HUES64 (cell line): Measurements from ENCODE around the gene SH2D5.
"Not testable (repeated sequence)": the region's sequence is repeated elsewhere in the genome, so short reads cannot be mapped to it uniquely, and the experiment has no call there.

Experiments
- H3K27ac ChIP-seq: 2 replicates; pipeline ENCODE4 v1.7.0; 2013; ENCODE audit warnings: low read depth, low read length, inconsistent platforms
- H3K27me3 ChIP-seq: 2 replicates; pipeline ENCODE4 v1.6.1; 2013; ENCODE audit warnings: mild to moderate bottlenecking, low read length; ENCODE audit not compliant: insufficient read depth
- H3K36me3 ChIP-seq: 2 replicates; pipeline ENCODE4 v1.6.1; 2013; ENCODE audit warnings: mild to moderate bottlenecking, low read length; ENCODE audit not compliant: insufficient read depth
- H3K4me1 ChIP-seq: 2 replicates; pipeline ENCODE4 v1.6.1; 2013; ENCODE audit warnings: mild to moderate bottlenecking, low read length, moderate library complexity; ENCODE audit not compliant: insufficient read depth
- H3K4me3 ChIP-seq: 2 replicates; pipeline ENCODE4 v1.5.1; 2013; ENCODE audit warnings: mild to moderate bottlenecking, low read length, moderate library complexity
- H3K9ac ChIP-seq: 2 replicates; pipeline ENCODE4 v1.6.1; 2013; ENCODE audit warnings: mild to moderate bottlenecking, low read depth, low read length
- H3K9me3 ChIP-seq: 2 replicates; pipeline ENCODE4 v1.6.1; 2013; ENCODE audit warnings: low read depth, low read length; ENCODE audit not compliant: insufficient read depth
- WGBS: fragments of 150-250, 120-280 bp; methylation state at CpG from one replicate; pipeline ENCODE4 v1.1.7; 2013; ENCODE audit warnings: missing lambda C conversion rate; 5-methylcytosine and 5-hydroxymethylcytosine counted together

SH2D5 gene

GRCh38 chr1:20686883-20687725, 45.4 kb downstream of the SH2D5 start:
- H3K4me1 ChIP-seq, result no peaks in the 10 kb centered on the region
- H3K27ac ChIP-seq, result no peak overlapping the region
- no peaks in the 10 kb centered on the region for H3K27me3 ChIP-seq
- H3K9ac ChIP-seq, result no peak overlapping the region
- H3K4me3 ChIP-seq, result no peak overlapping the region
- no peaks in the 10 kb centered on the region for H3K9me3 ChIP-seq
- 93% methylated on average over 26 of the region's 26 CpGs for WGBS
- peaks cover 19% of the 10 kb centered on the region for H3K36me3 ChIP-seq

GRCh38 chr1:20685741-20686140, 46.8 kb downstream of the SH2D5 start:
- H3K36me3 ChIP-seq, result peaks cover 27% of the 10 kb centered on the region
- H3K27me3 ChIP-seq, result no peaks in the 10 kb centered on the region
- no peak overlapping the region for H3K4me3 ChIP-seq
- no peaks in the 10 kb centered on the region for H3K9me3 ChIP-seq
- H3K27ac ChIP-seq, result no peak overlapping the region
- H3K9ac ChIP-seq, result no peak overlapping the region
- 88% methylated on average over 11 of the region's 12 CpGs for WGBS
- H3K4me1 ChIP-seq, result no peaks in the 10 kb centered on the region

- Histone ChIP-seq H3K27ac (no peak overlapping the region), H3K4me3 (no peak overlapping the region), H3K9ac (no peak overlapping the region), H3K27me3 (no peaks in the 10 kb centered on the region), H3K36me3 (peaks cover 27% of the 10 kb centered on the region), H3K4me1 (no peaks in the 10 kb centered on the region), H3K9me3 (no peaks in the 10 kb centered on the region)
- 91% methylated on average over 20 of the region's 21 CpGs for WGBS
Measured at GRCh38 chr1:20685099-20685662, 47.3 kb downstream of the SH2D5 start.

GRCh38 chr1:20684651-20685050, 47.9 kb downstream of the SH2D5 start:
- Histone ChIP-seq H3K36me3 (peaks cover 23% of the 10 kb centered on the region), H3K27me3 (no peaks in the 10 kb centered on the region), H3K9me3 (no peaks in the 10 kb centered on the region), H3K9ac (no peak overlapping the region), H3K4me1 (no peaks in the 10 kb centered on the region), H3K27ac (no peak overlapping the region), H3K4me3 (no peak overlapping the region)
- 94% methylated on average over 14 of the region's 14 CpGs for WGBS

- Histone ChIP-seq H3K4me1 (no peaks in the 10 kb centered on the region), H3K36me3 (peaks cover 24% of the 10 kb centered on the region; the same call in 1 of the 2 replicates), H3K4me3 (no peak overlapping the region), H3K27ac (no peak overlapping the region), H3K9ac (no peak overlapping the region), H3K9me3 (no peaks in the 10 kb centered on the region), H3K27me3 (no peaks in the 10 kb centered on the region)
- 90% methylated on average over 13 of the region's 13 CpGs for WGBS
Measured at GRCh38 chr1:20684050-20684620, 48.4 kb downstream of the SH2D5 start.

- Histone ChIP-seq H3K4me1 (no peaks in the 10 kb centered on the region), H3K27me3 (no peaks in the 10 kb centered on the region)
- WGBS, result 94% methylated on average over 10 of the region's 10 CpGs
Measured at GRCh38 chr1:20683614-20684013, 48.9 kb downstream of the SH2D5 start.

GRCh38 chr1:20682571-20683236, 49.8 kb downstream of the SH2D5 start:
- Histone ChIP-seq H3K9ac (no peak overlapping the region), H3K27ac (no peak overlapping the region), H3K27me3 (no peaks in the 10 kb centered on the region), H3K4me1 (no peaks in the 10 kb centered on the region), H3K36me3 (peaks cover 22% of the 10 kb centered on the region; the same call in 1 of the 2 replicates), H3K9me3 (no peaks in the 10 kb centered on the region), H3K4me3 (no peak overlapping the region)
- WGBS, result 93% methylated on average over 24 of the region's 24 CpGs

More at GRCh38 chr1:20683614-20684013, 48.9 kb downstream of the SH2D5 start:
- Histone ChIP-seq H3K27ac (no peak overlapping the region), H3K4me3 (no peak overlapping the region), H3K9me3 (no peaks in the 10 kb centered on the region), H3K36me3 (peaks cover 20% of the 10 kb centered on the region; the same call in 1 of the 2 replicates), H3K9ac (no peak overlapping the region)

- H3K4me3 ChIP-seq, result no peak overlapping the region
- WGBS, result 96% methylated on average over 9 of the region's 9 CpGs
- no peaks in the 10 kb centered on the region for H3K4me1 ChIP-seq
- no peaks in the 10 kb centered on the region for H3K9me3 ChIP-seq
- H3K36me3 ChIP-seq, result peaks cover 21% of the 10 kb centered on the region; the same call in 1 of the 2 replicates
- H3K27me3 ChIP-seq, result no peaks in the 10 kb centered on the region
- no peak overlapping the region for H3K27ac ChIP-seq
- H3K9ac ChIP-seq, result no peak overlapping the region
Measured at GRCh38 chr1:20681999-20682398, 50.5 kb downstream of the SH2D5 start.

GRCh38 chr1:20680269-20680668, 52.2 kb downstream of the SH2D5 start:
- Histone ChIP-seq H3K4me3 (no peak overlapping the region), H3K36me3 (peaks cover 18% of the 10 kb centered on the region; the same call in 1 of the 2 replicates), H3K9me3 (no peaks in the 10 kb centered on the region), H3K27ac (no peak overlapping the region), H3K27me3 (no peaks in the 10 kb centered on the region), H3K4me1 (no peaks in the 10 kb centered on the region), H3K9ac (no peak overlapping the region)
- WGBS, result 95% methylated on average over 3 of the region's 5 CpGs

- H3K4me3 ChIP-seq, result no peak overlapping the region
- no peaks in the 10 kb centered on the region for H3K9me3 ChIP-seq
- H3K9ac ChIP-seq, result no peak overlapping the region
Measured at GRCh38 chr1:20678599-20678998, 53.9 kb downstream of the SH2D5 start.

GRCh38 chr1:20673626-20674025, 58.9 kb downstream of the SH2D5 start:
- H3K9me3 ChIP-seq, H3K27ac ChIP-seq, H3K4me1 ChIP-seq, H3K4me3 ChIP-seq, H3K27me3 ChIP-seq, H3K9ac ChIP-seq: not testable (repeated sequence)
- WGBS, result 93% methylated on average over 10 of the region's 11 CpGs
- H3K36me3 ChIP-seq, result peaks cover 12% of the 10 kb centered on the region; the same call in 1 of the 2 replicates

More at GRCh38 chr1:20678599-20678998, 53.9 kb downstream of the SH2D5 start:
- Histone ChIP-seq H3K27ac (no peak overlapping the region), H3K27me3 (no peaks in the 10 kb centered on the region), H3K36me3 (peaks cover 18% of the 10 kb centered on the region; the same call in 1 of the 2 replicates), H3K4me1 (no peaks in the 10 kb centered on the region)
- 91% methylated on average over 6 of the region's 6 CpGs for WGBS
